Type B pancreatic cell (in vitro differentiated cells): ENCODE data around the gene LRRN2. TPM values are rescaled to one million over a fixed set of nuclear protein-coding genes. Genes with fewer than 3 reads are reported as not detected.

Source experiments
- DNase-seq: peaks from one replicate; pipeline ENCODE4 v3.0.0; 2021; ENCODE audit warnings: mixed read lengths; ENCODE audit not compliant: unreplicated experiment; ENCODE audit errors: extremely low spot score
- H3K27ac Mint-ChIP-seq: 2 replicates; pipeline ENCODE4 v1.8.0; 2021; ENCODE audit warnings: mild to moderate bottlenecking, mixed read lengths
- H3K27me3 Mint-ChIP-seq: 2 replicates; pipeline ENCODE4 v1.8.0; 2021; ENCODE audit warnings: mixed read lengths
- H3K36me3 Mint-ChIP-seq: 2 replicates; pipeline ENCODE4 v1.8.0; 2021; ENCODE audit warnings: mixed read lengths
- H3K4me1 Mint-ChIP-seq: one replicate; pipeline ENCODE4 v1.8.0; 2021; ENCODE audit warnings: mixed read lengths; ENCODE audit not compliant: unreplicated experiment
- H3K4me3 Mint-ChIP-seq: 2 replicates; pipeline ENCODE4 v1.8.0; 2021; ENCODE audit warnings: mild to moderate bottlenecking, mixed read lengths
- H3K9me3 Mint-ChIP-seq: 2 replicates; pipeline ENCODE4 v1.8.0; 2021; ENCODE audit warnings: mixed read lengths
- CTCF ChIP-seq: fragments of 200-600 bp; sonication (generic); conservative IDR thresholded peaks from 2 replicates; pipeline ENCODE4 v1.5.0; 2021; ENCODE audit warnings: antibody characterized with exemption, mild to moderate bottlenecking
- total RNA-seq: library from RNA; stranded (reverse); gene quantifications from 2 replicates; pipeline ENCODE4 v1.2.1, GENCODE V29; 2021; ENCODE audit warnings: low replicate concordance

Gene LRRN2
- total RNA-seq, 1 donor from 2014 or later = 19.0 TPM

GRCh38 chr1:204618148-204618760 lies 67.3 kb downstream of the LRRN2 start:
- Mint-ChIP-seq H3K4me3 (no peak overlapping the region), H3K4me1 (peaks cover 11% of the 10 kb centered on the region), H3K27ac (no peak overlapping the region), H3K9me3 (no peaks in the 10 kb centered on the region), H3K27me3 (peaks cover 14% of the 10 kb centered on the region), H3K36me3 (no peaks in the 10 kb centered on the region)
- no peak for TF ChIP-seq CTCF
- no peak for DNase-seq

GRCh38 chr1:204617256-204618147 lies 68.0 kb downstream of the LRRN2 start:
- no peaks in the 10 kb centered on the region for H3K9me3 Mint-ChIP-seq
- no peaks in the 10 kb centered on the region for H3K36me3 Mint-ChIP-seq
- peaks cover 8% of the 10 kb centered on the region for H3K4me1 Mint-ChIP-seq
- H3K27me3 Mint-ChIP-seq = peaks cover 18% of the 10 kb centered on the region
- no peak for TF ChIP-seq CTCF
- no peak for DNase-seq
- no peak overlapping the region for H3K27ac Mint-ChIP-seq
- H3K4me3 Mint-ChIP-seq = no peak overlapping the region

GRCh38 chr1:204616641-204617040 lies 68.9 kb downstream of the LRRN2 start:
- H3K36me3 Mint-ChIP-seq = no peaks in the 10 kb centered on the region
- DNase-seq = no peak
- H3K4me3 Mint-ChIP-seq = no peak overlapping the region
- H3K4me1 Mint-ChIP-seq = peaks cover 8% of the 10 kb centered on the region
- no peak for TF ChIP-seq CTCF
- no peak overlapping the region for H3K27ac Mint-ChIP-seq
- peaks cover 18% of the 10 kb centered on the region for H3K27me3 Mint-ChIP-seq
- no peaks in the 10 kb centered on the region for H3K9me3 Mint-ChIP-seq

- DNase-seq = no peak
- H3K27ac Mint-ChIP-seq = no peak overlapping the region
- H3K4me3 Mint-ChIP-seq = no peak overlapping the region
- no peaks in the 10 kb centered on the region for H3K36me3 Mint-ChIP-seq
- no peak for TF ChIP-seq CTCF
- H3K9me3 Mint-ChIP-seq = no peaks in the 10 kb centered on the region
- H3K4me1 Mint-ChIP-seq = peaks cover 8% of the 10 kb centered on the region
- H3K27me3 Mint-ChIP-seq = peaks cover 18% of the 10 kb centered on the region
Measured at GRCh38 chr1:204615881-204616280, 69.7 kb downstream of the LRRN2 start.

- H3K4me1 Mint-ChIP-seq = peaks cover 8% of the 10 kb centered on the region
- peaks cover 27% of the 10 kb centered on the region for H3K27me3 Mint-ChIP-seq
- DNase-seq = no peak
- H3K36me3 Mint-ChIP-seq = no peaks in the 10 kb centered on the region
- TF ChIP-seq CTCF = no peak
- H3K9me3 Mint-ChIP-seq = no peaks in the 10 kb centered on the region
- no peak overlapping the region for H3K4me3 Mint-ChIP-seq
- no peak overlapping the region for H3K27ac Mint-ChIP-seq
Measured at GRCh38 chr1:204613636-204614035, 71.9 kb downstream of the LRRN2 start.
